Bronchial epithelial cell (primary cell): Measurements from ENCODE around the gene BLM. TPM values are rescaled to one million over a fixed set of nuclear protein-coding genes. Genes with fewer than 3 reads are reported as not detected.

Experiments
- DNase-seq: peaks from one replicate; pipeline ENCODE4 v3.0.0-alpha.2; 2010; ENCODE audit warnings: low read depth
- FAIRE-seq: peaks from 2 replicates; lab custom pipeline; 2011; peaks lifted over from hg19 to GRCh38; lab: Jason Lieb, UNC
- H3K27me3 ChIP-seq: 2 replicates; pipeline ENCODE4 v1.5.1; 2011; ENCODE audit warnings: low read length; ENCODE audit not compliant: control insufficient read depth, insufficient read depth
- H3K36me3 ChIP-seq: 2 replicates; pipeline ENCODE4 v1.5.1; 2011; ENCODE audit warnings: low read length; ENCODE audit not compliant: control insufficient read depth, insufficient read depth
- H3K4me3 ChIP-seq: 2 replicates; pipeline ENCODE4 v1.5.1; 2011; ENCODE audit warnings: mild to moderate bottlenecking, low read depth, low read length, control low read depth
- total RNA-seq: library from RNA; depleted of rRNA; stranded (reverse); fragments of >200 nt; gene quantifications from 2 replicates; pipeline ENCODE4 v1.2.1, GENCODE V29; 2014
- TF ChIP-seq, protein P1 (sequence below): IDR thresholded peaks from 2 replicates; pipeline ENCODE4 v1.5.1; 2011; ENCODE audit warnings: mild to moderate bottlenecking, moderate library complexity, low read length, control low read depth, inconsistent platforms; ENCODE audit not compliant: insufficient read depth, severe bottlenecking

BLM gene
- total RNA-seq, 1 donor from 2014 or later: 0.26 TPM

DNA sequence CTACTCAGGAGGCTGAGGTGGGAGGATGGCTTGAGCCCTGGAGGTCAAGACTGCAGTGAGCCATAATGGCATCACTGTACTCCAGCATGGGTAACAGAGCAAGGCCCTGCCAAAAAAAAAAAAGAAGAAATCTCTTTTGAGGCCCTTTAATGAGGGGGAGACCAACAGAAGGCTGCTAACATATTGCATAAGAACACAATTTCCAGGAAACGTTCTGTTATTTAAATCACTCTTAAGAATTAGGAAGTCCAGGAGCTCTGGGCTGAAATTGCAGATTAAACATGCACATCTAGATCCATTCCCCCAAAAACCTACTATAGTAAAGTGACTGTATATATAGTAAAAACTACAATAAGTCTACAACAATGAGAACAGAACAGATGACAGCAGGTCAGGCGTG, 16.1 kb upstream of the BLM start:
- TF ChIP-seq, protein P1, sequence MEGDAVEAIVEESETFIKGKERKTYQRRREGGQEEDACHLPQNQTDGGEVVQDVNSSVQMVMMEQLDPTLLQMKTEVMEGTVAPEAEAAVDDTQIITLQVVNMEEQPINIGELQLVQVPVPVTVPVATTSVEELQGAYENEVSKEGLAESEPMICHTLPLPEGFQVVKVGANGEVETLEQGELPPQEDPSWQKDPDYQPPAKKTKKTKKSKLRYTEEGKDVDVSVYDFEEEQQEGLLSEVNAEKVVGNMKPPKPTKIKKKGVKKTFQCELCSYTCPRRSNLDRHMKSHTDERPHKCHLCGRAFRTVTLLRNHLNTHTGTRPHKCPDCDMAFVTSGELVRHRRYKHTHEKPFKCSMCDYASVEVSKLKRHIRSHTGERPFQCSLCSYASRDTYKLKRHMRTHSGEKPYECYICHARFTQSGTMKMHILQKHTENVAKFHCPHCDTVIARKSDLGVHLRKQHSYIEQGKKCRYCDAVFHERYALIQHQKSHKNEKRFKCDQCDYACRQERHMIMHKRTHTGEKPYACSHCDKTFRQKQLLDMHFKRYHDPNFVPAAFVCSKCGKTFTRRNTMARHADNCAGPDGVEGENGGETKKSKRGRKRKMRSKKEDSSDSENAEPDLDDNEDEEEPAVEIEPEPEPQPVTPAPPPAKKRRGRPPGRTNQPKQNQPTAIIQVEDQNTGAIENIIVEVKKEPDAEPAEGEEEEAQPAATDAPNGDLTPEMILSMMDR: no peak
- FAIRE-seq (no peak), DNase-seq (no peak)
- H3K4me3 ChIP-seq: no peak overlapping the region
- H3K36me3 ChIP-seq: no peaks in the 10 kb centered on the region
- no peaks in the 10 kb centered on the region for H3K27me3 ChIP-seq

DNA sequence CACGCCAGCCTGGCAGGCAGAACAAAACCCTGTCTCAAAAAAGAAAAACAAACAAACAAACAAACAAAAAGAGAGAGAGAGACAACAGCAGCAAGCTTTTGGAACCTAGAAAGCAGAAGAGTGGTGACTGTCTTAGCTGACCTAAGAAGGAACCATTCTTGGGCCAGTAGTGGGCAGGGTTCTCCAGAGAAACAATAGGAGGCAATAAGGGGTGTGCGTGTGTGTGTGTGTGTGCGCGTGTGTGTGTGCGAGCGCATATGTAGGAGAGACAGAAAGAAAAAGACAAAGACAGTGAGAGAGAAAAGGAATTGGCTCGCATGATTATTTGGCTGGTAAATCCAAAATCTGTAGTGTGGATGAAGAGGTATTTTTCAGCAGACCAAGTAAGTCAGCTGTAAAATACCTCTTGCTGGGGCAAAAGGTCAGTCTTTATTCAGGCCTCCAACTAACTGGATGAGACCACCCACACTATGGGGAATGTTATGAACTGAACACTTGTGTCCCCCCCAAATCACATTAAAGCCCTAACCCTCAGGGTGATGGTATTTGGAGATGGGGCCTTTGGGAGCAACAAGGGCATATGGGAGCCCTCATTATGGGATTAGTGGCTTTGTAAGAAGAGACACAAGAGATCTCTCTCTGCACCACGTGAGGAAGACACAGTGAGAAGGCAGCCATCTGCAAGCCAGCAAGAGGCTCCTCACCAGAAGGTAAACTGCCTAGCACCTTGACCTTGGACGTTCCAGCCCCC, 15.1 kb upstream of the BLM start:
- Histone ChIP-seq H3K27me3 (no peaks in the 10 kb centered on the region), H3K4me3 (no peak overlapping the region), H3K36me3 (no peaks in the 10 kb centered on the region)
- no peak for FAIRE-seq
- no peak for DNase-seq
- TF ChIP-seq, protein P1: no peak

DNA sequence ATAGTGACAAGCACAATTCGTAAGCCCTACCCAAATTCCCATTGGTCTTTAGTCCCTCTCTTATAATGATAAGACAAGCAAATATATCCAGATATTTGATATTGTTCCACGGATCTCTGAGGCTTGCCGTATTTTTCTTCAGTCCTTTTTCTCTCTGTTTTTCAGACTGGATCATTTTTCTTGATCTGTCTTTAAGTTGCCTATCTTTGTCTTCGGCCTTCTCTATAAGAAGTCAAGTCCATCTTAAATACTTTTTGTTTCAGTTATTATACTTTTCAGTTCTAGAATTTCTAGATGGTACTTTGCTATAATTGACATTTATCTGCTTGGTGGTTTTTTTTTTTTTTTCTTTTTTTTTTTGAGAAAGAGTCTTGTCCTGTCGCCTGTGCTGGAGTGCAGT, 13.7 kb upstream of the BLM start:
- Histone ChIP-seq H3K27me3 (no peaks in the 10 kb centered on the region), H3K36me3 (no peaks in the 10 kb centered on the region), H3K4me3 (no peak overlapping the region)
- no peak for FAIRE-seq
- no peak for DNase-seq
- TF ChIP-seq, protein P1: no peak

DNA sequence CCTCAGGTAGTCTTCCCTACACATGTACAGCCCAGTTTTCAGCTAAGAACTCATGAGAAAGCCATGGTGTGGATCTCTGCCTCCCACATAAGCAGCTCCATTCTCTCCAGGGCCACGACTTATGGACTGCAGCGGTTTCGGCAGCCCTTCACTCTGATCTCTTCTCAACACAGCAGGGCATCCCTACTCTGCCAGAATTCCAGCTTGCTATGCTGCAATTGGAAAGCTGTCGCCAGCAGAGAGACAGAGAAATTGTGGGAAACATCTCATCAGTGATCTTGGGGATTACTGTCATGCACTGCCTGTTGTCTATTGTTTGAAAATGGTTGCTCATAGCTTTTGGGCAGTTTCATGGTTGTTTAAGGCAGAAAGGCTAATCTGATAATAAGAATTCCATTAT, 11.9 kb upstream of the BLM start:
- H3K36me3 ChIP-seq: no peaks in the 10 kb centered on the region
- DNase-seq (no peak), FAIRE-seq (no peak)
- TF ChIP-seq, protein P1: no peak
- H3K27me3 ChIP-seq: no peaks in the 10 kb centered on the region
- H3K4me3 ChIP-seq: no peak overlapping the region

DNA sequence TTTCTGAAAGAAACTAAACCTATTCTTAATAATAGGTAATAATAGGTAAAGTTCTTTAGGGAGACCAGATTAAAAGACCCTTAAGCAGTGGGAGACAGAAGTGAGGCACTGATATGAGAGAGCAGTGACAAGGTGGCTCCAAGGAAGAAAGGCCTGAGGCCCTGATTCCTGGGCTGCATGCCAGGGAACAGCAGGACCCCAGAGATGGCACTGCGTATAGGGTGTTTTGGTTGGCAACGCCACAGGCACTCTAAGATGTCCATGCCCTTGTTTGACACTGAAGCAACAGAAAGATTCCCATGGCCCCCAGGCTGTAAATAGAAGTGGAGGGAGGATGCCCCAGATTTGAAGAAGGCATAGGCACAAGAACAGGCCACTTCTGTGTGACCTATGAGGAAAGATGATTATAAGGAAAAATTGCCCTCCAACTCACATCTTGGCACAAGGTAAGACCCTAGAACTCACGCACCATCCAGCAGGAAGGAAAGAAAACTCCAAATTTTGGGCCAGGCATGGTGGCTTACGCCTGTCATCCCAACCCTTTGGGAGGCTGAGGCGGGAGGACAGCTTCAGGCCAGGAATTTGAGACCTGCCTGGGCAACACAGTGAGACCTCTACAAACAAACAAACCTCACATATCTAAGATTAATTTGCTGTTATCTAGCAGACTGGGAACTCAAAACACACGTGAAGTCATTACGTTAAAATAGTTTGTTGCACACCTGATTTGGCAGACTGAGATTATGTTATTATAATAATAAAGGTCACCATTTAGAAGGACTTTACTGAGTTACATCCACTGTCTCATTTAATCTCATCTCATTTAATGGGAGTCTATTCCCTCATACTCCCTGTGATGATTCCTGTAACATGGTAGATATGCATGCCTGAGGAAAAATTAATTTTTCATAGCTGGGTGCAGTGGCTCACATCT, 10.5 kb upstream of the BLM start:
- Histone ChIP-seq H3K36me3 (no peaks in the 10 kb centered on the region), H3K4me3 (no peak overlapping the region), H3K27me3 (no peaks in the 10 kb centered on the region)
- no peak for DNase-seq
- no peak for FAIRE-seq
- TF ChIP-seq, protein P1: no peak
